Pulmonary artery endothelial cell (primary cell): ENCODE data around the gene KCNQ5. TPM values are rescaled to one million over a fixed set of nuclear protein-coding genes. Genes with fewer than 3 reads are reported as not detected.
"Not testable (repeated sequence)": the region's sequence is repeated elsewhere in the genome, so short reads cannot be mapped to it uniquely, and the experiment has no call there.

Experiments used
- DNase-seq: peaks from one replicate; pipeline ENCODE4 v3.0.0-alpha.2; 2011; ENCODE audit warnings: low read depth, low spot score
- total RNA-seq: library from RNA; depleted of rRNA; stranded (reverse); fragments of >200 nt; gene quantifications from 2 replicates; pipeline ENCODE4 v1.2.3, GENCODE V29; 2014

KCNQ5 gene
- 0.21 TPM in 1 of 2 replicates, not detected in the other for total RNA-seq

- no peak for DNase-seq
These were observed at the start of gene KCNQ5 for GRCh38 chr6:72621291-72622093. TSS of gene KCNQ5 (plus strand) at chr6:72622064.

DNA sequence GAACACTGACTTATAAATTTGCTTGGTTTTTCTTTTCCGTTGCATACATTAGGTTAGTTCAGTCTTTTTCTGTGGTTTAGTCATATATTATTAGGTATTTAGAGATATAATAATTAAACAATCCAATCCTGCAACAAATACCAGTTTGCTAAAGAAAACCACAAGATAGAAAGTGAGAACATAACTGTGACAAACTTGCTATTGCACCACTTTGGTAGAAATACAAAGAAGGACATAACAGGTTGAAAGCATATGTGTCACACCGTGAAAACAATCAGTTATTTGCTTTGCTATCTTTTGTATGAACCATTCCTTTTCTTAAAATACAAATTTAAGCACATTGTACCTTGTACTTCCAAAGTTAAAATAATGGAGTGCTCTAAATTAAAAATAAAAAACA is 42.0 kb upstream of the KCNQ5 start:
- no peak for DNase-seq

- peak; percentile 11 for DNase-seq
These were observed 41.5 kb upstream of the KCNQ5 start for GRCh38 chr6:72580281-72580940.

GRCh38 chr6:72580950-72581349 is 40.9 kb upstream of the KCNQ5 start:
- not testable (repeated sequence) for DNase-seq

GRCh38 chr6:72588155-72588554 is 33.7 kb upstream of the KCNQ5 start:
- DNase-seq, result no peak

DNA sequence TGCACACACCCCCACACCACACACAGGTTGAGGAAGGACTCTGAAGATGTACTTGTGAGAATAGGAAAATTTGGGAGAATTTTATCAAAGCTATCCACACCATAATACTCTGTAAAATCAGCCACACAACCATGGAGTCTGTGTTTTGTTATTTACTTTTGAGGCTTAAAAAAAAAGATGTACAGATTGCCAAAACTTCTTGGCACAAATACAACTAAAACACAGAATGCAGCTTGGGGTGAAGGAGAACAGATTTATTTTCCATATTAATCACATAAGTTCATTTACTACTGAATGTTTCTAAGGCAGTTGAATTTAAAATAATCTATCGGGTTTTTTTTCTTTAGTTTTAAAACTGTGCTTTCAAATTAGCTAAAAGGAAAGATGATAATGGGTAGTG is 32.8 kb upstream of the KCNQ5 start:
- no peak for DNase-seq

DNA sequence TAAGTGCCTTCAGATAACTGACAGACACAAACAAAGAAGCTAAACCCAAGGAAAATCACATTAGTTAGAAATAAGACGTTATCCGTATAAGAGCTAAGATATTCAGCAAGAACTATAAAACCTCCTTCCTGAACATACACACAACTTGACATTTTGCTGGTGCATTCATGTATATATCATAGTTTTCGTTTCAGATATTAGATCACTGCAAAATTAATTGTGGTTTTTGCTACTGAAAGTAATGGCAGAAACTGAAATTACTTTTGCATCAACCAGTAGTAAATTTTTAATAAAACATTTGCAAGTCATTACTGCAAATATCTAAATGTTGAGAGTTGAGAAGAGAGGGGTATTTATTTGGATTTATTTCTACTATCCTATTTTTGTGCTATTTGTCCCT is 26.1 kb upstream of the KCNQ5 start:
- no peak for DNase-seq

DNA sequence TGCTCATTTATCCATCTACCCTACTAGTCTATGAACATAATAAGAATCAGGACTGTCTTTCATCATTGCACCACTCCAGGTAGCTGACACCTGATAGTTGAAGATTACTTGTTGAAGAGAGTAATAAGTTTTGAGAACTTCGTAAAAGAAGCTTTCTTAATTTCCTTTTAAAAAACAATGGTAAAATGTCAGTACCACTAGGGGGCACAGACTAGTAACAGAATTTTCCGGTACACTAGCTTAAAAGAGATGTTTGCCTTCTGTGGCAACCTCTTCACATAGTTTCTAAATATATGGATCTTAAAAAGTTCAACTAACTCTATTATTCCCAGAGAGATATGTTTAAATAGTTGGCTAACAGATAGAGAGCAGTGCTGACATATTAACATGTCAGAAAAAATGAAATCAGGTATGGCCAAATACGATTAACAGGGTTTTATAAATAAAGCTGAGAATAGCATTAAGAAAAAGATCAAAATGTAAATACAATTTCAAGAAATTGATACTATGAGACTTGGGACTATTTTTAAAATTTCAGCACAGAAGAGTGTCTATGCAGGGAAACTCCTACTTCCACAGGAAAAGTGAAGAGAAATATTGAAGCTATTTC is 5.4 kb upstream of the KCNQ5 start:
- DNase-seq, result no peak

DNA sequence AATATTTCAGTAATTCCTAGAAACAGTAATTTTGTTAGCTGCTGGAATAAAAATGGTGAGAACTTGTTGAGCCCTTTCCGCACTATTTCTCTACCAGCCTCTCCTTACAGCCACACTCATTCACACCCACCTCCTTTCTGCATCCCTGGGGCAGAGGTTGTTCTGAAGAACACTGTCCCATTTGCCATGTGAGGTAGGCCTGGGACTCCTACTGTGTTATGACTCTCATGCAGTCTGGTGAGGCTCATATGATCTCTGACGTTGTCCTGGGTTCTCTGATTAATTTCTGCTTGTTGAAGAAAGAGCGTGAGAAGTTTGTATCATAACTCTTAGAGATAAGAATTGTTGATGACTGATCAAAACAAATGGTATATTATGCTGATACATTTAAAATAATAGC is 4.1 kb upstream of the KCNQ5 start:
- DNase-seq, result no peak

GRCh38 chr6:72619883-72620696 is 1.8 kb upstream of the KCNQ5 start:
- DNase-seq, result no peak

DNA sequence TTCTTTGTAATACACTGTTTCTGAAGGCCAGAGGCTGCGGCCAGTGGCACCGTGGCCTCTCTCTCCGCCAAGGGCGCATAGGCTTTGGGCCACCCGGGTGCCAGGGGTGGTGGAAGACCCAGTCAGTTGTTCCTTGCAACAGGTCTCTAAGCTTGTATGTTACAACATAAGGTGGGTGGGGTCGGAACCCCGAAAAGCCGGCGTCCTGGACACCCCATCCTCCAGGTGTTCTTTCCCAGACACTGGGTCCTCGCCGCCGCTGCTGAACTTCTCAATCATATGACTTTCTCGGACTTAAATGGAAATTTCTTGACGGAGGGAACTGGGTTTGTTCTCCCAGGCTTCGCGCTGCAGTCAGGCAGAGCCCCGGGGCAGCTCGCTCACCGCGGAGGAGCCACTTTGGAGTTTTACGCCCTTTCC is 983 bp upstream of the KCNQ5 start:
- DNase-seq, result no peak

GRCh38 chr6:72622094-72622940 is 453 bp downstream of the KCNQ5 start:
- DNase-seq, result no peak

DNA sequence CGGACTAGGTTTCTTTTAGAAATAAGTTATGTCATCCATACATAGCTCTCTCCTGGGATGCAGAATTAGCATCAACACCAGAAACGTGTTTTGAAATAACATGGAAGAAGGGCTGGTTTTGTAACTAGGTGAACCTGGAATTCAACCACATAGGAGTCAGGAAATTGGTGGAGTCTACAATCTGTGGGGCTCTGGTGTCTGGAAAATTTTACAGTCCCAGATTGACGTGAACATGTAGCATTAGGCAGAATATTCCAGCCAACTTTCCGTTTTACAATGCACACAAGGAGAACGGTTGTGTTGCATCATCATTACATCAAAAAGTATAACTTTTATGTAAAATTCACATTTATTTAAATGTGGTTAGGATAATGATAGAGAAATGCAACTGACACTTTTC is 1.9 kb downstream of the KCNQ5 start:
- DNase-seq, result no peak

GRCh38 chr6:72624557-72625160 is 2.8 kb downstream of the KCNQ5 start:
- no peak for DNase-seq

GRCh38 chr6:72626126-72626525 is 4.3 kb downstream of the KCNQ5 start:
- no peak for DNase-seq

- no peak for DNase-seq
These were observed 5.7 kb downstream of the KCNQ5 start for GRCh38 chr6:72627539-72627938.

DNA sequence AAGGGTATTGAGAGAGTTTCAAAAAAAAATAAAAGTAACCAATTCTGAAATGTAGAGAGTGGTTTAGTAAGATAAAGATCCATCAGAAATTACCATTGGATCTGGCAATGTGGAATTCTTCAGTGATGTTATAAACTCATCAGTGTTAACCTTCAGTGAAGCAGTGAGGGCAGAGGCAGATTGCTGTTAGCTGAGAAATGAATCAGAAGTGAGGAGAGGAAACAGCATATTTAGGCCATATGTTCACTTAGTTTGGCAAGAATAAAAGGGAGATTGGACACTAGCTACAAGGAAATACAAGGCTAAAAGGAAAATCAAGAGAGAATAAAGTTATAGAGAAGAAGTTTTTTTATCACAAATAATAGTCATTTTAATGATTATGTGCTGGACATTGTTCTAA is 9.6 kb downstream of the KCNQ5 start:
- DNase-seq, result no peak

- no peak for DNase-seq
These were observed 13.8 kb downstream of the KCNQ5 start for GRCh38 chr6:72635636-72636035.

- DNase-seq, result no peak
These were observed 14.4 kb downstream of the KCNQ5 start for GRCh38 chr6:72636215-72636614.

GRCh38 chr6:72636786-72637185 is 14.9 kb downstream of the KCNQ5 start:
- DNase-seq, result no peak
